Astrocyte (in vitro differentiated cells and primary cell): ENCODE data around the gene KNSTRN.

ENCODE experiments used
- EZH2 ChIP-seq: IDR thresholded peaks from 2 replicates; pipeline ENCODE4 v1.6.1; 2012; ENCODE audit warnings: mild to moderate bottlenecking, low read length, inconsistent platforms; ENCODE audit not compliant: insufficient read depth
- TF ChIP-seq, protein P1 (sequence below): IDR thresholded peaks from 2 replicates; pipeline ENCODE4 v1.5.1; 2011; ENCODE audit warnings: low read depth, mild to moderate bottlenecking, inconsistent platforms, low read length, moderate library complexity; ENCODE audit not compliant: insufficient read depth

DNA sequence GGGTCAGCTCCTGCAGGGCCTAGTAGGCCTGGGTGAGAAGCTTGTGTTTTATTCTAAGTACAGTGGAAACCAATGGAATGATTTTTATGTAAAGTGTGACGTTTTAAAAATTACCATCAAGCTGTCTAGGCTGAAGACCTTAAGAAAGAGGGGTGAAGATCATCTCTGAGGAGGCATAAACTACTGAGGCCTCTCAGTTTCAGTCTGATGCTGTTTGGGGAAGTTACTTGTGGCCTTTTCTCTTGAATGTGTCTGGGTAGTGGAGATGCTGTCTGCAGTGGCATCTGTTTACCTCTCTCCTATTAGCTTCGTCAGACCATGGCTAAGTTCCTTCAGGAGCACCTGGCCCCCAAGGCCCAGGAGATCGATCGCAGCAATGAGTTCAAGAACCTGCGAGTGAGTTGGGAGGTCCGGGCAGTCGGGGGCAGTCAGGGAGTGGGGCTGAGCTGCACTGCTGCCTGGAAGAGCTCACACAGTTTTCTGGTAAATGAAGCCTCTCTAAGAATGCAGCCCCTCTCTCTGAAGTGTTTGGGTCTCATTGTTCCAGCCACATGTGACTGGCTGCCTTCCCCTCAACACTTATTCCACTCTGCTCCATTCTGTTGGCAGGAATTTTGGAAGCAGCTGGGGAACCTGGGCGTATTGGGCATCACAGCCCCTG lies 24.9 kb downstream of the KNSTRN start:
- TF ChIP-seq, protein P1, sequence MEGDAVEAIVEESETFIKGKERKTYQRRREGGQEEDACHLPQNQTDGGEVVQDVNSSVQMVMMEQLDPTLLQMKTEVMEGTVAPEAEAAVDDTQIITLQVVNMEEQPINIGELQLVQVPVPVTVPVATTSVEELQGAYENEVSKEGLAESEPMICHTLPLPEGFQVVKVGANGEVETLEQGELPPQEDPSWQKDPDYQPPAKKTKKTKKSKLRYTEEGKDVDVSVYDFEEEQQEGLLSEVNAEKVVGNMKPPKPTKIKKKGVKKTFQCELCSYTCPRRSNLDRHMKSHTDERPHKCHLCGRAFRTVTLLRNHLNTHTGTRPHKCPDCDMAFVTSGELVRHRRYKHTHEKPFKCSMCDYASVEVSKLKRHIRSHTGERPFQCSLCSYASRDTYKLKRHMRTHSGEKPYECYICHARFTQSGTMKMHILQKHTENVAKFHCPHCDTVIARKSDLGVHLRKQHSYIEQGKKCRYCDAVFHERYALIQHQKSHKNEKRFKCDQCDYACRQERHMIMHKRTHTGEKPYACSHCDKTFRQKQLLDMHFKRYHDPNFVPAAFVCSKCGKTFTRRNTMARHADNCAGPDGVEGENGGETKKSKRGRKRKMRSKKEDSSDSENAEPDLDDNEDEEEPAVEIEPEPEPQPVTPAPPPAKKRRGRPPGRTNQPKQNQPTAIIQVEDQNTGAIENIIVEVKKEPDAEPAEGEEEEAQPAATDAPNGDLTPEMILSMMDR: no peak
- TF ChIP-seq EZH2: no peak
